ENCODE measurements around the gene SLC35D1.
"Not testable (repeated sequence)": the region's sequence is repeated elsewhere in the genome, so short reads cannot be mapped to it uniquely, and the experiment has no call there.

The SLC35D1 gene

GRCh38 chr1:66993076-66993475 is 60.9 kb downstream of the SLC35D1 start:
- DNase-seq (ENCODE audit: low read depth in 4 of 4, low spot score in 1 of 4): no peak

DNA sequence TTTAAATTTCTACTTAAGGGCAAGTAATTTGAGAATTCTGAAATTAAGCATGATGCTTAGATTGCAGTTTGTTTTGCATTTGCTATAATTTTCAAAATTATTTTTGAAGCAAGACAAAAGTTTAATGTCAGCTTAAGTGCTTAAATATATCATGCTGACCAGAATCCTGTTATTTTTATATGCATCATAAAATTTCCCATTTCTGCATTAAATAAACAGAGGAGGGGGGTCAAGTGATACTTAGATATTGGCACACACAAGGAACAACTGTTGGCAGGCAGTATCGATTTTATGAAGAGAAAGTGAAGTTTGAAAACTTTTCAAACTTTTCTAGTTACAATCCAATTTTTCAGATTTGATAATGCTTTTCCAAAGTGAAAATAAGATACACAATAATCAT is 68.1 kb downstream of the SLC35D1 start:
- DNase-seq (ENCODE audit: low read depth in 4 of 4, low spot score in 1 of 4): no peak

DNA sequence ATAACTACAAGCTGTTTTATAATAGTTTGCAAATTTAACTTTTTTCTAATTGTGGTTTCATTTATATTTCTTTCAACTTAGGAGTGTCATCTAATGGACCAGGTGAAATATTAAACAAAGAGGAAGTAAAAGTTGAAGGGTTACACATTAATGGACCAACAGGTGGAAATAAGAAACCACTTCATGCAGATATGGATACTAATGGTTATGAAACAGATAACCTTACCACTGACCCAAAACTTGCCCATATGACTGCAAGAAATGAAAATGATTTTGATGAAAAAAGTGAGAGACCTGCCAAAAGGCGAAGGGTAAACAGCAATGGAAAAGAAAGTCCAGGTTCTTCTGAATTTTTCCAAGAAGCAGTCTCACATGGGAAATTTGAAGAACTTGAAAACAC is 69.5 kb downstream of the SLC35D1 start:
- no peak for DNase-seq (ENCODE audit: low read depth in 4 of 4, low spot score in 1 of 4)

- DNase-seq (ENCODE audit: low read depth in 4 of 4, low spot score in 1 of 4): no peak
Measured at GRCh38 chr1:66982561-66983260, 71.2 kb downstream of the SLC35D1 start.

- peak in 1 of 4 experiments; percentile 19 for DNase-seq (ENCODE audit: low read depth in 4 of 4, low spot score in 1 of 4)
Measured at GRCh38 chr1:66981679-66982078, 72.3 kb downstream of the SLC35D1 start.

GRCh38 chr1:66980745-66981367 is 73.1 kb downstream of the SLC35D1 start:
- DNase-seq (ENCODE audit: low read depth in 4 of 4, low spot score in 1 of 4): no peak

DNA sequence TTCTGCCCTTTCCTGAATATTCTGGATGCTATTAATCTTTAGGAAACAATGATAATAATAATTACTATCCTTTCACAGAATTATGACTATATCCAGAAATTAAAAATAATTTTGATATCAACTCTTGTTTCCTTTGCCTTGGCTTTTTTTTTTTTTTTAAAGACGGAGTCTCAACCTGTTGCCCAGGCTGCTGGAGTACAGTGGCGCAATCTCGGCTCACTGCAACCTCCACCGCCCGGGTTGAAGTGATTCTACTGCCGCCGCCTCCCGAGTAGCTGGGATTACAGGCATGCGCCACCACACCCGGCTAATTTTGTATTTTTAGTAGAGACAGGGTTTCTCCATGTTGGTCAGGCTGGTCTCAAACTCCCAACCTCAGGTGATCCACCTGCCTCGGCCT is 74.3 kb downstream of the SLC35D1 start:
- DNase-seq (ENCODE audit: low read depth in 4 of 4, low spot score in 1 of 4): not testable (repeated sequence)

DNA sequence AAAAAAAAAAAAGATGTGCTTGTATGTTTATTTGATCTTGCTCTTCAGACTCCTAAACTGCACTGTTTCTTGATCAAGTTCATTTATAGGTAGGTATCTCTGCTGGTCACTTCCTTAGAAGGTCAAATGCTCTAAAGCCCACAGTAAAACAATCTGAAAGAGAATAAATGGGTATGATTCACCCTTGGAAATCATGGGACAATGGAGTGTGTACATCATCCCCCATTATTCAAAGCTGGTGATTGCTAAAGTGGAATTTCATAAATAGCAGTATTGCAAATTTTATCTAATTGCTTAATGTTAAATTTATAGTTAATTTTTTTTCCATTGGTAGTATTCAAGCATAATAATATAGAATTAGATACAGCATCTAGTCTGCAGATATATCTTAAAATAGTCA is 75.7 kb downstream of the SLC35D1 start:
- no peak for DNase-seq (ENCODE audit: low read depth in 4 of 4, low spot score in 1 of 4)

DNA sequence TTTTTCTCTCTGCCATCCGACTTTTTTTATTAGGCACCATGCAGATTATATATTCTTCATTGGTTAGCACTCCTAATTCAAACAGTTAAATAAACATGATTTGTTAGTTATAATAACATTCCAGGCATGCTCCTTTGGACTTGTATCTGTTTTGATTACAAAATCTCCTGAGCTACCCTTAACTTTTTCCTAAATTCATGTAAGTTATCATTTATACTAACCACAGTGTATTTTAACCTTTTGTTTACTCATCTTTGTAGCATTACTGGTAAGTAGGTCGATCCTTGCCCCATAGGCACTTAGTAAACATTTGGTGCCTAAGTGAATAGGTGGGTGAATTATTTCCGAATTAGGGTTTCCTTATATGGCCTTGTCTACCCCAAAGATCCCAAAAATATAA is 85.4 kb downstream of the SLC35D1 start:
- no peak for DNase-seq (ENCODE audit: low read depth in 4 of 4, low spot score in 1 of 4)

GRCh38 chr1:66966188-66966873 is 87.6 kb downstream of the SLC35D1 start:
- DNase-seq (ENCODE audit: low read depth in 4 of 4, low spot score in 1 of 4): not testable (repeated sequence)

- DNase-seq (ENCODE audit: low read depth in 4 of 4, low spot score in 1 of 4): no peak
Measured at GRCh38 chr1:66957938-66958337, 96.0 kb downstream of the SLC35D1 start.

DNA sequence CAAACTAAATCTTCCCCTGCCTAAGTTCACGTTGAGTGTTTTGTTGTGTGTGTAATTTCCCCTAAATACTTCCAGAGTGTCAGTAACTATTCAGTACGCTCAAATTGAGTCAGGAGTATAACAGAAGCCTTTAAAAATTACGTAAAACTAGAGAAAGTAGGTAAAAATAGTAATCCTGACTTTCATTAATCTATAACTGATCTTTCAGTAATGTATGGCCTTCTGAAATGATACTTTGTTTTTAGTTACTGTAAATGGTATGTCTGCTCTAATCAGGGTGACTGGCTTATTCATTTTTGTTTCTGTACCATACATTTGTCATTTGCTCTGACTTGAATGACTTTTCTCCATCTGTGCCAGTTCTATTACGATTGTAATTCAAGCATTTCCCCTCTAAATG is 99.7 kb downstream of the SLC35D1 start:
- DNase-seq (ENCODE audit: low read depth in 4 of 4, low spot score in 1 of 4): no peak

DNA sequence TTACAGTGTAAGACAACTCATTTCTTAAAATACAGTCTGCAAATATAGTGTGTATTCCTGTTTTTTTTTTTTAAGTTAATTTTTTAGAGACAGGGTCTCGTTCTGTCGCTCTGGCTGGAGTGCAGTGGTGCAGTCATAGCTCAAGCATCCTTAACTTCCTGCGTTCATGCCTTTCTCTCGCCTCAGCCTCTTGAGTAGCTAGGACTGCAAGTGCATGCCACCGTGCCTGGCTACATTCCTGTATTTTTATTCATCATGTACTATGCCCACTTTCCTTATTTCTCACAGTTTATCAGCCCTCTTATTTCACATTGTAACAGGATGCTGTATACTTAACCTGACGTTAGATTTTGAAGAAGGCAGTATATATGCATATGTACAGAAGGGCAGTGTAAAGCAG is 102.4 kb downstream of the SLC35D1 start:
- DNase-seq (ENCODE audit: low read depth in 4 of 4, low spot score in 1 of 4): no peak
